Brain microvascular endothelial cell (primary cell): ENCODE measurements around the gene TRAF1.

Source experiments
- DNase-seq: peaks from one replicate; pipeline ENCODE4 v3.0.0-alpha.2; 2020
- H3K27ac ChIP-seq: fragments of 250-450 bp; sonication (Bioruptor Pico); 2 replicates; pipeline ENCODE4 v1.5.1; 2020; ENCODE audit warnings: mild to moderate bottlenecking, moderate library complexity
- H3K27me3 ChIP-seq: fragments of 250-450 bp; sonication (Bioruptor Pico); replicated peaks from 2 replicates; pipeline ENCODE4 v1.5.1; 2020; ENCODE audit warnings: mild to moderate bottlenecking
- H3K36me3 ChIP-seq: fragments of 250-450 bp; sonication (Bioruptor Pico); replicated peaks from 2 replicates; pipeline ENCODE4 v1.5.1; 2020; ENCODE audit warnings: mild to moderate bottlenecking
- H3K4me3 ChIP-seq: 2 replicates; pipeline ENCODE4 v1.5.1; 2011; ENCODE audit warnings: low read depth, mild to moderate bottlenecking, control low read depth, low read length, moderate library complexity
- in situ Hi-C: cut with HindIII; loops from 2 replicates; pipeline ENCODE4 v1.10.0; 2017; ENCODE audit warnings: low sequenced_read_pairs, low pct_ligation_motif_present
- TF ChIP-seq, protein P1 (sequence below): IDR thresholded peaks from 2 replicates; pipeline ENCODE4 v1.5.1; 2011; ENCODE audit warnings: low read depth, mild to moderate bottlenecking, moderate library complexity, low read length, control low read depth, inconsistent platforms; ENCODE audit errors: missing control alignments

Gene TRAF1

DNA sequence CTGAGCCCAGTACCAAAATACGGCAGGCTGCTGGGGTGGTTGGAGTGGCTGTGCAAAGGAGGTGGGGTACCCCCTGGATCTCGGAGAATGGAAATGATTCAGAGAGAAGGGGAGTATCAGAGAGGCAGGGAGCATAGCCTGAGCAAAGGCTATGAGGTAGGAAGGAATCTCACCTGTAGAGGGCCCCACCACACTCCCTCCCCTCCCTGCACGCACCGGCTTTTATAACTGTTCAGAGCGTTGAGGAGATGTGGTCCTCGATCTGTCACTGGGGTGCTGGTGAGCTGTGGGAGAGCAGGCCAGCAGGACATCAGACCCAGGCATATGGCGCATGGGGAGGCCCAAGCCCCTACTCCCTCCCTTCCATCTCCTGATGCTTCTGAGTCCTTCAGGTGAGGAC is 62.8 kb downstream of the TRAF1 start:
- TF ChIP-seq, protein P1, sequence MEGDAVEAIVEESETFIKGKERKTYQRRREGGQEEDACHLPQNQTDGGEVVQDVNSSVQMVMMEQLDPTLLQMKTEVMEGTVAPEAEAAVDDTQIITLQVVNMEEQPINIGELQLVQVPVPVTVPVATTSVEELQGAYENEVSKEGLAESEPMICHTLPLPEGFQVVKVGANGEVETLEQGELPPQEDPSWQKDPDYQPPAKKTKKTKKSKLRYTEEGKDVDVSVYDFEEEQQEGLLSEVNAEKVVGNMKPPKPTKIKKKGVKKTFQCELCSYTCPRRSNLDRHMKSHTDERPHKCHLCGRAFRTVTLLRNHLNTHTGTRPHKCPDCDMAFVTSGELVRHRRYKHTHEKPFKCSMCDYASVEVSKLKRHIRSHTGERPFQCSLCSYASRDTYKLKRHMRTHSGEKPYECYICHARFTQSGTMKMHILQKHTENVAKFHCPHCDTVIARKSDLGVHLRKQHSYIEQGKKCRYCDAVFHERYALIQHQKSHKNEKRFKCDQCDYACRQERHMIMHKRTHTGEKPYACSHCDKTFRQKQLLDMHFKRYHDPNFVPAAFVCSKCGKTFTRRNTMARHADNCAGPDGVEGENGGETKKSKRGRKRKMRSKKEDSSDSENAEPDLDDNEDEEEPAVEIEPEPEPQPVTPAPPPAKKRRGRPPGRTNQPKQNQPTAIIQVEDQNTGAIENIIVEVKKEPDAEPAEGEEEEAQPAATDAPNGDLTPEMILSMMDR: no peak
- no peak overlapping the region for H3K4me3 ChIP-seq
- H3K36me3 ChIP-seq: peaks cover 20% of the 10 kb centered on the region
- H3K27me3 ChIP-seq: no peaks in the 10 kb centered on the region
- no peak overlapping the region for H3K27ac ChIP-seq
- DNase-seq: no peak
- in situ Hi-C loops: no loop called here

DNA sequence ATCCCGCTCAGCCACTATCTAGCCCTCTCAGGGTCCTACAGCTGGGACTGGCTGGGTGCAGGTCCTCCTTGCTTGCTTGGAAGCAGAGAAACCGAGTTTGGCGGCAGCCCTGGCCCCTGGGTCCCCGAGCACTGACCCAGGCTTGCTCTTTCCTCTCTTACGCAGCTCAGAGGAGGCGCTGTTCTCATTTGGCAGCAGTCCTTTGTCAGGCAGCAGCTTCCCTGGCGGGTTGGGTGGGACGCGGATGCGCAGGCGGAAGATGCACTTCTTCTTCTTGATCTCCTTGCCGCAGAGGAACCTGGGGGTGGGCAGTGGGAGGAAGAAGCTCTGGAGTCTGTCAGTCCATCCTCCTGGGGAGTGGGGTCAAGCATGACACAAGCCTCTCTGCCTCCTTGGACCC is 64.1 kb downstream of the TRAF1 start:
- Histone ChIP-seq H3K4me3 (no peak overlapping the region), H3K27me3 (no peaks in the 10 kb centered on the region), H3K27ac (no peak overlapping the region), H3K36me3 (peaks cover 28% of the 10 kb centered on the region)
- TF ChIP-seq, protein P1: no peak
- in situ Hi-C loops: no loop called here
- DNase-seq: no peak

DNA sequence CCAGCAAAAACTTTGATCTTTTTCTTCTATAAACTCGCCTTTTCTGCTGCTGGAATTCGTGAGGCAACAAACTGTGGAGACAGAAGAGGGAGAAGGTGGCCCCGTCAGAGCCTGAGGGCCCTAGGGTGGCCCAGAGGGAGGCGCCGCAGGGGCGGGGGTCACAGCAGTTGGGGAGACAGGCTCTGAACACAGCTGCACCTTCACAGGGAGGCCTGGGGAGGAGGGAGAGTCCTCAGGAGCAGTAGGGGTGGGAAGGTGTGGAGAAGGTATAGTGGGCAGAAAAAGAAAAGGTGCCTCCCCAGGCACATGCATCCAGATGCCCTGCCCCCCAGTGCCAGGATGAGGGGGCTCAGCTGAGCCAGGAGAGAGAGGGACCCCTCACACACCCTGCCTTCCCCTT is 64.7 kb downstream of the TRAF1 start:
- DNase-seq: no peak
- in situ Hi-C loops: no loop called here
- TF ChIP-seq, protein P1: no peak
- Histone ChIP-seq H3K27ac (no peak overlapping the region), H3K27me3 (no peaks in the 10 kb centered on the region), H3K36me3 (peaks cover 31% of the 10 kb centered on the region), H3K4me3 (no peak overlapping the region)

DNA sequence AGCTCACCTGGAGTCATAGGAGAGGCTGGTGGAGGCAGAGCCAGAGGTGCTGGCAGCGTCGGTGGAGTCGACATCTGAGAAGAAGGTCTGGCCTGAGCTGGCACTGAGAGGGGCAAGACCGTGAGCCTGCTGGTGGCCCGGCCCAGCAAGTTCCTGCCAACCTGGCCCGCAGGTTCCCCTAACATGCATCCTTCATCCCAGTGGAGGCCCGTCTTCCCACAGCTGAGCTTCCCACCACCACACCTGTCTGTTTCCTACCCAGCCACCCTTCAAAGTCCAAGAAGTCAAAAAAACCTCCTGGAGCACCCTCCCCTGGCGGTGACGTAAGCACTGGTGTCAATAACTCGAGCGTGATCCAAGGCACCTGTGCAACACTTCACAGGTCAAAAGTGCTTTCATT is 66.5 kb downstream of the TRAF1 start:
- Histone ChIP-seq H3K36me3 (peaks cover 31% of the 10 kb centered on the region), H3K27me3 (no peaks in the 10 kb centered on the region), H3K4me3 (no peak overlapping the region), H3K27ac (no peak overlapping the region)
- no peak for DNase-seq
- TF ChIP-seq, protein P1: no peak
- in situ Hi-C loops: no loop called here

DNA sequence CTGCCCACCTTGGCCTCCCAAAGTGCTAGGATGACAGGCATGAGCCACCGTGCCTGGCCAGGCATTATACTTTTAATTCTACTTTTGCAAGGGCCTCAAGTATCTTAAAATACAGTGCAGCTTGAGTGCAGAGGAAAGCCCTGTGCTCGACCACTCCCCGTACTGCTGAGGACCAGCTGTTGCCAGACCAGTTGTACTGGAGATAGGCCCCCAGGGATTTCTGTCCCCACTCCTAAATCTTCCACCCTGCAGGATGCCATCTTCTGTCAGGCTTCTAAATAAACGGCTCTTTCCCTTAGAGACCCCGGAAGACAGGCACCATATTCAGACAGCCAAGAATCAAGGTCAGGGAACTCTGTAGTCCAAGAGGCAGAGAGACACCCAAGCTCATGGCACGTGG is 67.2 kb downstream of the TRAF1 start:
- in situ Hi-C loops: no loop called here
- no peak for DNase-seq
- Histone ChIP-seq H3K4me3 (no peak overlapping the region), H3K27me3 (no peaks in the 10 kb centered on the region), H3K27ac (no peak overlapping the region), H3K36me3 (peaks cover 31% of the 10 kb centered on the region)
- TF ChIP-seq, protein P1: no peak

DNA sequence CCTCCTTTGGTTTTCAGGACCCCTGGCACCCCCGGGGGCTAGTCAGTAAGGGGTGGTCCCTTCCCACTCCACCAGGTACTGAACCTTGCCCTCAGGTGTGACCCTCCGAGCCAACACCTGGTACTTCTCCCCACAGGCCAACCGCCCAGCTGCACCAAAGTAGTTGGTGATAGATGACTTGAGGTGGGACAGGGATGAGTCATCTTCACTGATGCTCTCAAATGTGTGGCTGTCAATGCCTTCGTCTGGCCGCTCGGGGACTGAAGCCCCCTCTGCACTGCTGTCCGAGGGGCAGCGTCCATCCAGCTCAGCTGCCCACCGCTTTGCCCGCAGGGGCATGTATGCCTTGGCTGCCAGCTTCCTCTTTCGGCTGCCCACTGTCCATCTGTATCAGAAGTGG is 68.7 kb downstream of the TRAF1 start:
- H3K36me3 ChIP-seq: peaks cover 27% of the 10 kb centered on the region
- H3K27me3 ChIP-seq: no peaks in the 10 kb centered on the region
- H3K4me3 ChIP-seq: no peak overlapping the region
- no peak for DNase-seq
- in situ Hi-C loops: no loop called here
- TF ChIP-seq, protein P1: no peak
- no peak overlapping the region for H3K27ac ChIP-seq
